ENCODE results near the gene ZMYND8. TPM values are rescaled to one million over a fixed set of nuclear protein-coding genes. Genes with fewer than 3 reads are reported as not detected.

Gene ZMYND8
- total RNA-seq, 1 experiment from 2014 or later = 50.7 TPM

DNA sequence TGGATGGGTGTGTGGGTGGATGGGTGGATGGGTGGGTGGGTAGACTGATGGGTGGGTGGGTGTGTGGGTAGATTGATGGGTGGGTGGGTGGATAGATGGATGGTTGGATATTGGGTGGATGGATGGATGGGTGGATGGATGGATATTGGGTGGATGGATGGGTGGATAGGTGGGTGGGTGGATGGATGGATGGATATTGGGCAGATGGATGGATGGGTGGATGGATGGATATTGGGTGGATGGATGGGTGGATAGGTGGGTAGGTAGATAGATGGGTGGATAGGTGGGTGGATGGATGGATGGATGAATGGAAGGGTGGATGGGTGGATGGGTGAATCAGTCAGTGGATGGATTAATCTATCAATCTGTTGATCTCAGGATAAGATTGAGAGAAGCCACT, 177.2 kb downstream of the ZMYND8 start:
- intact Hi-C loops (cut with micrococcal nuclease; ENCODE audit: unreplicated experiment) = no loop called here
- Histone ChIP-seq H3K9me3 (ENCODE audit: control insufficient read depth, insufficient read depth, low read depth, low read length) (no peaks in the 10 kb centered on the region), H3K4me3 (ENCODE audit: low read depth in 2 of 2, low read length in 2 of 2) (no peak overlapping the region), H3K27ac (ENCODE audit: low read length) (no peak overlapping the region), H3K4me1 (ENCODE audit: control insufficient read depth, insufficient read depth, low read length) (no peaks in the 10 kb centered on the region), H3K27me3 (ENCODE audit: control insufficient read depth, insufficient read depth, low read length) (no peaks in the 10 kb centered on the region), H3K36me3 (ENCODE audit: control insufficient read depth, insufficient read depth, low read length) (no peaks in the 10 kb centered on the region)
- no peak for ATAC-seq
- CTCF ChIA-PET = no interaction called here
- POLR2A ChIA-PET = no interaction called here
- no TSS peak for BruUV-seq (replicated peaks)
- in situ Hi-C loops (cut with HindIII; ENCODE audit: low pct_unique_long_range_greater_than_20kb, low sequenced_read_pairs) = no loop called here
- DNase-seq (ENCODE audit: low read depth, low spot score) = no peak
- TF ChIP-seq POLR2AphosphoS5 (IDR thresholded peaks at IDR 0.05; ENCODE audit: low read depth, low read length) (no peak), TCF7L2 (IDR thresholded peaks at IDR 0.05; ENCODE audit: low read depth, low read length) (no peak), SIN3A (IDR thresholded peaks at IDR 0.05; ENCODE audit: borderline replicate concordance, insufficient read depth, low read depth, low read length) (no peak)
- TF ChIP-seq, protein P1, sequence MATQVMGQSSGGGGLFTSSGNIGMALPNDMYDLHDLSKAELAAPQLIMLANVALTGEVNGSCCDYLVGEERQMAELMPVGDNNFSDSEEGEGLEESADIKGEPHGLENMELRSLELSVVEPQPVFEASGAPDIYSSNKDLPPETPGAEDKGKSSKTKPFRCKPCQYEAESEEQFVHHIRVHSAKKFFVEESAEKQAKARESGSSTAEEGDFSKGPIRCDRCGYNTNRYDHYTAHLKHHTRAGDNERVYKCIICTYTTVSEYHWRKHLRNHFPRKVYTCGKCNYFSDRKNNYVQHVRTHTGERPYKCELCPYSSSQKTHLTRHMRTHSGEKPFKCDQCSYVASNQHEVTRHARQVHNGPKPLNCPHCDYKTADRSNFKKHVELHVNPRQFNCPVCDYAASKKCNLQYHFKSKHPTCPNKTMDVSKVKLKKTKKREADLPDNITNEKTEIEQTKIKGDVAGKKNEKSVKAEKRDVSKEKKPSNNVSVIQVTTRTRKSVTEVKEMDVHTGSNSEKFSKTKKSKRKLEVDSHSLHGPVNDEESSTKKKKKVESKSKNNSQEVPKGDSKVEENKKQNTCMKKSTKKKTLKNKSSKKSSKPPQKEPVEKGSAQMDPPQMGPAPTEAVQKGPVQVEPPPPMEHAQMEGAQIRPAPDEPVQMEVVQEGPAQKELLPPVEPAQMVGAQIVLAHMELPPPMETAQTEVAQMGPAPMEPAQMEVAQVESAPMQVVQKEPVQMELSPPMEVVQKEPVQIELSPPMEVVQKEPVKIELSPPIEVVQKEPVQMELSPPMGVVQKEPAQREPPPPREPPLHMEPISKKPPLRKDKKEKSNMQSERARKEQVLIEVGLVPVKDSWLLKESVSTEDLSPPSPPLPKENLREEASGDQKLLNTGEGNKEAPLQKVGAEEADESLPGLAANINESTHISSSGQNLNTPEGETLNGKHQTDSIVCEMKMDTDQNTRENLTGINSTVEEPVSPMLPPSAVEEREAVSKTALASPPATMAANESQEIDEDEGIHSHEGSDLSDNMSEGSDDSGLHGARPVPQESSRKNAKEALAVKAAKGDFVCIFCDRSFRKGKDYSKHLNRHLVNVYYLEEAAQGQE (IDR thresholded peaks at IDR 0.05; ENCODE audit: insufficient read depth in 1 of 2, low read depth in 2 of 2, low read length in 1 of 2) = no peak
- TF ChIP-seq, protein P2, sequence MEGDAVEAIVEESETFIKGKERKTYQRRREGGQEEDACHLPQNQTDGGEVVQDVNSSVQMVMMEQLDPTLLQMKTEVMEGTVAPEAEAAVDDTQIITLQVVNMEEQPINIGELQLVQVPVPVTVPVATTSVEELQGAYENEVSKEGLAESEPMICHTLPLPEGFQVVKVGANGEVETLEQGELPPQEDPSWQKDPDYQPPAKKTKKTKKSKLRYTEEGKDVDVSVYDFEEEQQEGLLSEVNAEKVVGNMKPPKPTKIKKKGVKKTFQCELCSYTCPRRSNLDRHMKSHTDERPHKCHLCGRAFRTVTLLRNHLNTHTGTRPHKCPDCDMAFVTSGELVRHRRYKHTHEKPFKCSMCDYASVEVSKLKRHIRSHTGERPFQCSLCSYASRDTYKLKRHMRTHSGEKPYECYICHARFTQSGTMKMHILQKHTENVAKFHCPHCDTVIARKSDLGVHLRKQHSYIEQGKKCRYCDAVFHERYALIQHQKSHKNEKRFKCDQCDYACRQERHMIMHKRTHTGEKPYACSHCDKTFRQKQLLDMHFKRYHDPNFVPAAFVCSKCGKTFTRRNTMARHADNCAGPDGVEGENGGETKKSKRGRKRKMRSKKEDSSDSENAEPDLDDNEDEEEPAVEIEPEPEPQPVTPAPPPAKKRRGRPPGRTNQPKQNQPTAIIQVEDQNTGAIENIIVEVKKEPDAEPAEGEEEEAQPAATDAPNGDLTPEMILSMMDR (IDR thresholded peaks at IDR 0.05) = no peak

DNA sequence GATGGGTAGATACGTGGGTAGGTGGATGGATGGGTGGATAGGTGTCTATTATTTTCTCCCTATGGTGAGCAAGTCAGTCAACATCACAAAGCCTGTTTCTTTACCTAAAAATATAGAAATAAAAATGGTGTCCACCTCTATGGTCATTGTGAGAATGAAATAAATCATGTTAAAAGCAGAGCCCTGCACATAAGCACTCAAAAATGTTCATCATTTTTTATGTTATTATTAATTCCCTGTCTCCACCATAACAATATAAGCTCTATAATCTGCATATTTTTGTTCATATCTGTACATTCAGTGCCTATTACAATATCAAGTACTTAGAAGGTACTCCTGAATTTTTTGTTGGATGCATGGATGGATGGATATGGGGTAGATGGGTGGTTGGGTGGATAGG, 177.6 kb downstream of the ZMYND8 start:
- no peak for DNase-seq (ENCODE audit: low read depth, low spot score)
- no peak for ATAC-seq
- BruUV-seq (replicated peaks) = no TSS peak
- Histone ChIP-seq H3K27ac (ENCODE audit: low read length) (no peak overlapping the region), H3K9me3 (ENCODE audit: control insufficient read depth, insufficient read depth, low read depth, low read length) (no peaks in the 10 kb centered on the region), H3K4me3 (ENCODE audit: low read depth in 2 of 2, low read length in 2 of 2) (no peak overlapping the region), H3K36me3 (ENCODE audit: control insufficient read depth, insufficient read depth, low read length) (no peaks in the 10 kb centered on the region), H3K27me3 (ENCODE audit: control insufficient read depth, insufficient read depth, low read length) (no peaks in the 10 kb centered on the region), H3K4me1 (ENCODE audit: control insufficient read depth, insufficient read depth, low read length) (no peaks in the 10 kb centered on the region)
- CTCF ChIA-PET = no interaction called here
- intact Hi-C loops (cut with micrococcal nuclease; ENCODE audit: unreplicated experiment) (no loop called here), in situ Hi-C loops (cut with HindIII; ENCODE audit: low pct_unique_long_range_greater_than_20kb, low sequenced_read_pairs) (no loop called here)
- TF ChIP-seq, protein P1 (IDR thresholded peaks at IDR 0.05; ENCODE audit: insufficient read depth in 1 of 2, low read depth in 2 of 2, low read length in 1 of 2) = no peak
- TF ChIP-seq, protein P2 (IDR thresholded peaks at IDR 0.05) = no peak
- TF ChIP-seq TCF7L2 (IDR thresholded peaks at IDR 0.05; ENCODE audit: low read depth, low read length) (no peak), POLR2AphosphoS5 (IDR thresholded peaks at IDR 0.05; ENCODE audit: low read depth, low read length) (no peak), SIN3A (IDR thresholded peaks at IDR 0.05; ENCODE audit: borderline replicate concordance, insufficient read depth, low read depth, low read length) (no peak)
- POLR2A ChIA-PET = no interaction called here

Measured in Panc1 (cell line).